ENCODE measurements around the gene PAIP2.

- TF ChIP-seq POLR2AphosphoS5 (IDR thresholded peaks at IDR 0.05) (no peak), EP300 (IDR thresholded peaks at IDR 0.05) (no peak)
Measured at GRCh38 chr5:139401546-139401945, 59.9 kb downstream of the PAIP2 start.
